HL-60 (cell line): ENCODE results near the gene FAT1.

ENCODE experiments used
- CTCF ChIP-seq: IDR thresholded peaks from one replicate; pipeline ENCODE4 v1.5.1; 2011; ENCODE audit warnings: low read length, control low read depth, inconsistent platforms; ENCODE audit not compliant: insufficient read depth
- POLR2AphosphoS5 ChIP-seq: IDR thresholded peaks from 2 replicates; pipeline ENCODE4 v1.6.1; 2012; ENCODE audit warnings: low read depth
- SPI1 ChIP-seq: IDR thresholded peaks from 2 replicates; pipeline ENCODE4 v1.6.1; 2012; ENCODE audit warnings: low read depth, mild to moderate bottlenecking, borderline replicate concordance

GRCh38 chr4:186730621-186731020 is 7.0 kb upstream of the FAT1 start:
- TF ChIP-seq CTCF, result no peak
- no peak for TF ChIP-seq POLR2AphosphoS5
- no peak for TF ChIP-seq SPI1
